GM18868 (cell line): ENCODE data around the gene NBPF1.
"Not testable (repeated sequence)": the region's sequence is repeated elsewhere in the genome, so short reads cannot be mapped to it uniquely, and the experiment has no call there.

ENCODE experiments used
- ATAC-seq: cut with Tn5 transposase; IDR thresholded peaks from one replicate; pipeline ENCODE4 v1.9.1; 2021; ENCODE audit warnings: mild to moderate bottlenecking, moderate library complexity; ENCODE audit not compliant: unreplicated experiment

Gene NBPF1

DNA sequence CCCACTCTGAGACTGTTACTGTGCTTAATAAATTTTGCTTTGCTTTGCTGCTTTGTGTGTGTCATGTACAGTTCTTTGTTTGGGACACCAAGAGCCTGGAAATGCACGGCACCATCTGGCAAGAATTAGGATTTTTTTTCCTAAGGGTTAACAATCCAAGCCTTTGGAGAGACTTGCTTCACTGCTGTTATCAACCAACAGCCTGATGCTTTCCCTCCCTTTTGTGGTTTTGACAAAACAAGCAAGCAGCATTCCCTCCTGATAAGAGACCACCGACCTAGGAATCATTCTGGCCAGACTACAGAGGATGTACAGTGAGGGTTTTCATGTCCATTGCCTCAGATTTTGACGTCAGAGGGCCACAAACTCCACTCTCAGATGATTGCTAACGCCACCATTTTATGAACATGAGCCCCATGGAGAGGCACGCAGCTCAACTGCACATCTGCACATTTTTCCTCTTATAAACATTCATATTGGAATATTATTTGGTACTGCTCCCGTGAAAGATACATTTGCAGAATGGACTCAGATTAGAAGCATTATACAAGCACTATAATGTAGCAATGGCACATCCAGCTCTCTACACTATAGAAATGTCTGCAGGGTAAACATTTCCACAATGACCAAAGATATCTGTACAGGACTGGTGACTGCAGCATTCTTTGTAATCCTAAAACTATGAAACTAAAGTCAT lies 94.0 kb downstream of the NBPF1 start:
- ATAC-seq, result not testable (repeated sequence)

DNA sequence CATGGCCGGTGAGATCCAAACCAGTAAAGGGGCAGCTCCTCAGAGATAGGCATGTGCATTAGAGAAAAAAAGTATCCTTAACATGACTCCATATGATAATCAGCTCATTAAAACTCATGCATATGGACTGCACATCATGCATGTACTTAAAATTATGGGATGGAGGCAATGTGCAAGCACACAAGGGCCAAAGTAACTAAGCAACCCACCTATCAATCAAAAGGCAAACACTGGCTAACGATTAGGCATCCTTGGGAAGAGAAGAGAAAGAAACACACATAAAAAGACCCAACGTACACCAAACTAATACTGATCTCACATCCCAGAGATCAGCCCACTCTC lies 94.5 kb downstream of the NBPF1 start:
- not testable (repeated sequence) for ATAC-seq

DNA sequence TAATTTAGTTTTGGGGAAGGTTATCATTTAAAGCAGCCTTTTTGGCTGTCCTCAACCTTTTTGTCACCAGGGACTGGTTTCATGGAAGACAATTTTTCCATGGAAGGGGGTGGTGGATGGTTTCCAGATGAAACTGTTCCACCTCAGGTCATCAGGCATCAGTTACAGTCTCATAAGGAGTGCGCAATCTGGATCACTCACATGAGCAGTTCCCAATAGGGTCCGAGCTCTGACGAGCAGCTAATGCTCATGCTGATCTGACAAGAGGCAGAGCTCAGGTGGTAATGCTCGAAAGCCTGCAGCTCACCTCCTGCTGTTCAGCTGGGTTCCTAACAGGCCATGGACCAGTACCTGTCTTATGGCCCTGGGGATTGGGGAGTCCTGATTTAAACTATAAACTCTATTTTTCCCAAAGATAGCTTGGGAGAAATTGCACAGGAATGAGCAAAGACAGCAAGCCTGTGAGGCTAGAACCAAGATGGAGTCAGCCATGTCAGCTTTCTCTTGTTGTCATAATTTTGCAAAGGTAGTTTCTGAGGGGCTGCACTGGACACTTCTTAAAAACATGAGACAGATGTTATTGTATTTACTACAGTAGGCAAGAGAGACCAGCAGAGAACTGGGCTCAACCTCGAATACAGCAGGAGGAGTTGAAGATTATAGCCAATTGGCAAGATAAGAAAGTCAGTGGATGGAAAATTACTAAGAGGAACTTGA lies 96.5 kb downstream of the NBPF1 start:
- not testable (repeated sequence) for ATAC-seq

DNA sequence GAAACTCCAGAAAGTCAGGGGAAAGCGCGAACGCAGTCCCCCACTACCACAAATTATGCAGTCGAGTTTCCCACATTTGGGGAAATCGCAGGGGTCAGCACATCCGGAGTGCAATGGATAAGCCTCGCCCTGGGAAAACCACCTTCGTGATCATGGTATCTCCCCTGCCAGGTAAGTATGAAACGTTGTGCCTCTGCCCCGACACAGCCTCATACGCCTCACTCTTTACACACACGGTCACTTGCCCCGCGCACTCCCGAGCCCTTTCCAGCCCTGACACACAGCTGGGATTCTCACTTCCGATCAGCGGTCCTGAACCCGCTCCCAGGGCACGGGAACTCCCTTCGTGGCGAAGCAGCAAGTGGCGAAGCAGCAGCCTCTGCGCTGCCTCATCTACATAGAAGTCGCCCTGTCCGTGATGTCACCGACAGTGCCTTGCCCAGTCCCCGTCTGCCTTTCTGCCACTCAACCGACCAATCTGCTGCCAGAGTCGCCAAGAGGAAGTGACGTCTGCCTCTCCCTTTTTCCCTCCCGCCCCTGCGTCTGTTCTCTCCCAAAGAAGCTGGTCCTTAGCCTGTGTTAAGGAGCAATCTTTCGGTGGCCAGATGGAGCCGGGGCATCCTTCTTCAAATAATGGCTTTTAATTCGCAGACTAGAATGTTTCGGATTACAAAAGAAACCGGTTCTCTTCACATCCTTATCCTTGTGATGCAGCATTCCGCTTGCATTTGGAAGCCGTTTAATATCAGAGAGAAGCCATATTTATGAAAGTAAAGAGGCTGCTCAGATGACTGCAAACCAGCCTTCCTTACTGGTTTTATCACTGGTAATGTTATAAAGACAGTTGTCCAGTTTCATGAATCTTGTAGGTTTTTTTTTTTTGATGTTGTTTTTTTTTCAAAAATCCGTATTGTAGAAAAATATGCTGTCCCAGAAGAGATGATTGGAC lies 99.0 kb downstream of the NBPF1 start, which contains the start of gene RNU1-1:
Gene RNU1-1, minus strand, starts transcription at position 179 of the 949 bp plus-strand sequence.
- not testable (repeated sequence) for ATAC-seq

DNA sequence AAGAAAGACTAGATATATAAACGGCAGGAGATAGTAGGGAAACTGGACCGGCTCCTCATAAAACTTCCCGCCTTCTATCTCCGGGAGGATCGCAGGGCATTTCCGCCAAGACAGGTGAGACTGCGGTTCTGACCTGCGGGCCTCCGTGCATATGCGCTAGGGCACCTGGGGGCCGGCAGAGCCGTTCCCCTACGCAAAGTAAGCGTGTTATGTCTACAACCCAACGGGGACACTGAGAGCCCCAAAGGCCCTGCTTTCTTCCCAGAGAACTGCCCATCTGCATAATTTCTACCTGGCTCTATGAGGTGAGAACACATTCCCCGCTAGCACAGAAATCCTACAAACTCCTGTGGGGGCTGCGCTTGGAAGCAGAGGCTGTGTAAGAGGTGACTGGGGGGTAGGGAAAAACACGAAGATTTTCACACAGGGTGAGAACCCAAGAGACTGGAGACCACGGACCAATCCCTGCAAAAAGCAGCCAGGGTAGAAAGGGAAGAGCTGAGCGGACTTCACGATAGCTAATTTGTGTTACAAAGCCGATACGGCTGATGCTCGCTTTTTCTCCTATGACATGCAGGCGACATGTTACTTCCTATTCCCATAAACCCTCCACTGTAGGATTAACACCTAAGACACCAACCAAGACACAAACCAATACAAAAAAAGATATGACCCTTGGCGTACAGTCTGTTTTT lies 99.8 kb downstream of the NBPF1 start:
- peak; percentile 84 for ATAC-seq

DNA sequence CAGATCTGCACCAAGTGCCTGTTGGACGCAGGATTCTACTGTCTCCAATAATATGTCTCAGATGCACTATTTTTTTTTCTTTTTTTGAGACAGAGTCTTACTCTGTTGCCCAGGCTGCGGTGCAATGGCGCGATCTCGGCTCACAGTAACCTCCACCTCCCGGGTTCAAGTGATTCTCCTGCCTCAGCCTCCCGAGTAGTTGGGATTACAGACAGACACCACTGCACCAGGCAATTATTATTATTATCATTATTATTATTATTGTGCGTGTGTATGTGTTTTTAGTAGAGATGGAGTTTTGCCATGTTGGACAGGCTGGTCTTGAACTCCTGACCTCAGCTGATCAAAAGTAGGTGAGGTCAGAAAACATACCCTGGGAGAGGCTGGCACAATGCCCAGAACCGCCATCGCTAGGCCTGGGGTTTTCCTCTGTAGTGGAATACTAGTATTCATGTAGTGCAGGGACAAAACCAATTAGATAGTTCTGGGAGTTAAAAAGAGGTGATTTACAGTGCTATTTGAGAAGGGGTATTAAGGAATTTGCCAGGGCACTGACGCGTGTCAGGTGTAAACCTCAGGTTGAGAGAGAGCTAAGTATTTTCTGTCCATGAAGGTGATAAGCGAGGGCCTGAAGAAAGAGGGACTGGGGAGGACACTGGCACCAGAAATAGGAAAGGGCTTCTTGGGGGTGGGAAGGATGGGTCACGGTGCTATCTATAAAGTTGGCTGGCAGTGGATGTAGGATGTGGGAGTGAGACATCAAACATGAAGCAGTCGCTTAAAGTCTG lies 100.5 kb downstream of the NBPF1 start:
- not testable (repeated sequence) for ATAC-seq
